B cell (primary cell): ENCODE measurements around the gene SNX14. TPM values are rescaled to one million over a fixed set of nuclear protein-coding genes. Genes with fewer than 3 reads are reported as not detected.

Experiments
- ATAC-seq: fragments of 200-7000 bp; cut with Tn5 transposase; one replicate; pipeline ENCODE4 v1.10.0; 2021; ENCODE audit warnings: low read depth, mild to moderate bottlenecking, moderate number of reproducible peaks, moderate library complexity
- CTCF ChIA-PET: fragments of 350-600 bp; sonication (Branson Sonifier 250); formaldehyde crosslinking; loops from one replicate; lab custom pipeline; 2021; ENCODE audit warnings: antibody characterized with exemption, inconsistent platforms; lab: Charles Lee
- POLR2A ChIA-PET: fragments of 350-600 bp; sonication (Branson Sonifier 250); formaldehyde crosslinking; loops from one replicate; lab custom pipeline; 2021; ENCODE audit warnings: antibody characterized with exemption; lab: Charles Lee
- DNase-seq: peaks from one replicate; pipeline ENCODE4 v3.0.0; 2013
- H2AFZ ChIP-seq: 2 replicates; pipeline ENCODE4 v1.6.1; 2012; ENCODE audit warnings: mild to moderate bottlenecking, low read depth, low read length; ENCODE audit not compliant: insufficient read depth, poor library complexity, severe bottlenecking
- H3K27ac ChIP-seq, 2 donors: 1 replicate in 1 of 2; 2 replicates in 1 of 2; pipeline ENCODE4 v1.5.1; 2012 to 2013; ENCODE audit warnings: low read length in 2 of 2, mild to moderate bottlenecking in 2 of 2, moderate library complexity in 1 of 2
- H3K27me3 ChIP-seq, 4 experiments: fragments of 200-600 bp in 1 of 4; sonication (generic) in 1 of 4; replicated peaks in 1 of 4; 1 replicate in 2 of 4; 2 replicates in 2 of 4; pipeline versions ENCODE4 v1.6.1 to v1.7.0; 2013 to 2016; ENCODE audit warnings: low read length in 3 of 4, mild to moderate bottlenecking in 2 of 4, mixed read lengths in 1 of 4, moderate library complexity in 1 of 4; ENCODE audit not compliant: insufficient read depth in 4 of 4, control insufficient read depth in 3 of 4; ENCODE audit errors: control extremely low read depth in 1 of 4
- H3K36me3 ChIP-seq, 2 experiments: replicated peaks in 1 of 2; 1 replicate in 1 of 2; 2 replicates in 1 of 2; pipeline versions ENCODE4 v1.6.1 to v1.7.1; 2013; ENCODE audit warnings: low read length in 1 of 2; ENCODE audit not compliant: insufficient read depth in 2 of 2, control insufficient read depth in 1 of 2; ENCODE audit errors: control extremely low read depth in 1 of 2, extremely low read depth in 1 of 2
- H3K4me1 ChIP-seq, 2 donors: fragments of 200-600 bp in 1 of 2; sonication (generic) in 1 of 2; 1 replicate in 1 of 2; 2 replicates in 1 of 2; pipeline versions ENCODE4 v1.5.1 to v1.6.1; 2013 to 2017; ENCODE audit warnings: low read length in 2 of 2; ENCODE audit not compliant: control insufficient read depth in 2 of 2, insufficient read depth in 2 of 2
- H3K4me2 ChIP-seq: replicated peaks from 2 replicates; pipeline ENCODE3; 2012; ENCODE audit warnings: mild to moderate bottlenecking, low read depth, low read length; ENCODE audit not compliant: poor library complexity, severe bottlenecking
- H3K4me3 ChIP-seq, 5 experiments: fragments of 200-600 bp in 1 of 5; sonication (generic) in 1 of 5; 1 replicate in 3 of 5; 2 replicates in 2 of 5; pipeline versions ENCODE4 v1.5.1 to v1.7.0; 2011 to 2016; ENCODE audit warnings: low read length in 4 of 5, mild to moderate bottlenecking in 4 of 5, low read depth in 2 of 5, control low read depth in 1 of 5, moderate library complexity in 1 of 5; ENCODE audit not compliant: insufficient read depth in 1 of 5; ENCODE audit errors: control extremely low read depth in 1 of 5, extremely low read depth in 1 of 5
- H3K79me2 ChIP-seq: fragments of 200-600 bp; sonication (generic); one replicate; pipeline ENCODE4 v1.6.0; 2016; ENCODE audit warnings: low read length; ENCODE audit not compliant: control insufficient read depth, insufficient read depth
- H3K9ac ChIP-seq: fragments of 200-600 bp; sonication (generic); 2 replicates; pipeline ENCODE4 v1.6.1; 2017; ENCODE audit warnings: mild to moderate bottlenecking, low read length, moderate library complexity
- H3K9me3 ChIP-seq, 3 donors: one replicate each; pipeline versions ENCODE4 v1.6.1 to v1.7.1; 2013; ENCODE audit warnings: low read length in 2 of 3; ENCODE audit not compliant: control insufficient read depth in 2 of 3, insufficient read depth in 1 of 3; ENCODE audit errors: control extremely low read depth in 1 of 3
- H4K20me1 ChIP-seq: 2 replicates; pipeline ENCODE4 v1.6.0; 2012; ENCODE audit warnings: mild to moderate bottlenecking, low read length; ENCODE audit not compliant: insufficient read depth, control insufficient read depth, poor library complexity, severe bottlenecking
- H3K27ac Mint-ChIP-seq: one replicate; pipeline ENCODE4 v1.8.0; 2021; ENCODE audit warnings: mixed read lengths
- H3K27me3 Mint-ChIP-seq: one replicate; pipeline ENCODE4 v1.8.0; 2021; ENCODE audit warnings: mixed read lengths
- H3K4me1 Mint-ChIP-seq: one replicate; pipeline ENCODE4 v1.8.0; 2021; ENCODE audit warnings: mixed read lengths
- H3K4me3 Mint-ChIP-seq: one replicate; pipeline ENCODE4 v1.8.0; 2021; ENCODE audit warnings: mixed read lengths
- H3K9me3 Mint-ChIP-seq: one replicate; pipeline ENCODE4 v1.8.0; 2022; ENCODE audit warnings: mixed read lengths; ENCODE audit not compliant: insufficient read depth
- EZH2 ChIP-seq: IDR thresholded peaks from 2 replicates; pipeline ENCODE4 v1.6.1; 2012; ENCODE audit warnings: borderline replicate concordance, low read depth, mild to moderate bottlenecking, moderate library complexity, low read length; ENCODE audit not compliant: insufficient read depth, poor library complexity, severe bottlenecking
- WGBS: methylation state at CpG from one replicate; pipeline ENCODE4 v1.1.5; 2013; ENCODE audit warnings: missing lambda C conversion rate; ENCODE audit not compliant: insufficient coverage; 5-methylcytosine and 5-hydroxymethylcytosine counted together
- intact Hi-C: fragments of 100-400 bp; cut with micrococcal nuclease; formaldehyde crosslinking; loops from one replicate; pipeline ENCODE4 v1.10.0; 2022
- polyA plus RNA-seq: library from polyadenylated mRNA; depleted of rRNA; stranded (reverse); fragments of >200 nt; gene quantifications from 2 replicates; pipeline ENCODE4 v1.2.3, GENCODE V29; 2012
- total RNA-seq, 2 donors: library from RNA; stranded (reverse); fragments of 120-200 nt in 1 of 2; gene quantifications; 1 replicate in 1 of 2; 2 replicates in 1 of 2; pipeline versions ENCODE4 v1.2.3 to v1.2.4, GENCODE V29; 2013 to 2022
- TF ChIP-seq, protein P1 (sequence below): fragments of 200-600 bp; IDR thresholded peaks from one replicate; pipeline ENCODE4 v1.8.0; 2022; ENCODE audit warnings: antibody characterized with exemption, mild to moderate bottlenecking

Gene SNX14
- total and polyA plus RNA-seq, 2 donors (not counting 1 experiment from before 2014, with no cell fraction given) = 36.9 to 80.0 TPM

DNA sequence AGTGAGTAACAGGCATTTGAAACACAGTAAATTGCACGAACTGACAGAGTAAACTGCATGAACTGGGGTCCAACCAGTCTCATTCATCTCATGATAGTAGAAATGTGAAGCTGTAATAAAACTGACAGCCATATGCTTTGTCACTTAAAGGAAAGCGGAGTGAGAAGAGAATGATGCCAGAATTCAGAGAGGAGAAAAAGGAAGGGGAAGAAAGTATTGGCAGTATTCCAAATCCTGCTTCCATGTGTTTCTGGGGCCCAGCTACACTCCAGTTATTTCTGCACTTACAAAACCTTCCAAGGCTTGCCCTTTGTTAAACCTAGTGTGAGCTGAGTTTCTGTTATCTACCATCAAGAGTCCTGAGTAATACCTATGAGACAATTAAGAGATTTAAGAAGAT, 17.2 kb downstream of the SNX14 start:
- ATAC-seq (no peak), DNase-seq (no peak)
- Mint-ChIP-seq H3K4me3 (no peak overlapping the region), H3K27me3 (no peaks in the 10 kb centered on the region), H3K27ac (no peak overlapping the region), H3K4me1 (peaks cover 18% of the 10 kb centered on the region), H3K9me3 (peaks cover 3% of the 10 kb centered on the region)
- ChIA-PET CTCF (no interaction called here), POLR2A (no interaction called here)
- WGBS = 80% methylated on average over 1 of the region's 2 CpGs
- Histone ChIP-seq H2AFZ (no peak overlapping the region), H4K20me1 (peaks cover 52% of the 10 kb centered on the region), H3K4me2 (no peak overlapping the region), H3K27me3 (no peaks in the 10 kb centered on the region), H3K79me2 (peaks cover 69% of the 10 kb centered on the region), H3K4me1 (no peaks in the 10 kb centered on the region), H3K36me3 (peaks cover 1 to 12% of the 10 kb centered on the region in 2 experiments), H3K4me3 (no peak overlapping the region), H3K9me3 (no peaks in the 10 kb centered on the region), H3K9ac (no peak overlapping the region), H3K27ac (no peak overlapping the region)
- intact Hi-C loops = no loop called here
- no peak for TF ChIP-seq EZH2
- TF ChIP-seq, protein P1, sequence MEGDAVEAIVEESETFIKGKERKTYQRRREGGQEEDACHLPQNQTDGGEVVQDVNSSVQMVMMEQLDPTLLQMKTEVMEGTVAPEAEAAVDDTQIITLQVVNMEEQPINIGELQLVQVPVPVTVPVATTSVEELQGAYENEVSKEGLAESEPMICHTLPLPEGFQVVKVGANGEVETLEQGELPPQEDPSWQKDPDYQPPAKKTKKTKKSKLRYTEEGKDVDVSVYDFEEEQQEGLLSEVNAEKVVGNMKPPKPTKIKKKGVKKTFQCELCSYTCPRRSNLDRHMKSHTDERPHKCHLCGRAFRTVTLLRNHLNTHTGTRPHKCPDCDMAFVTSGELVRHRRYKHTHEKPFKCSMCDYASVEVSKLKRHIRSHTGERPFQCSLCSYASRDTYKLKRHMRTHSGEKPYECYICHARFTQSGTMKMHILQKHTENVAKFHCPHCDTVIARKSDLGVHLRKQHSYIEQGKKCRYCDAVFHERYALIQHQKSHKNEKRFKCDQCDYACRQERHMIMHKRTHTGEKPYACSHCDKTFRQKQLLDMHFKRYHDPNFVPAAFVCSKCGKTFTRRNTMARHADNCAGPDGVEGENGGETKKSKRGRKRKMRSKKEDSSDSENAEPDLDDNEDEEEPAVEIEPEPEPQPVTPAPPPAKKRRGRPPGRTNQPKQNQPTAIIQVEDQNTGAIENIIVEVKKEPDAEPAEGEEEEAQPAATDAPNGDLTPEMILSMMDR = no peak

DNA sequence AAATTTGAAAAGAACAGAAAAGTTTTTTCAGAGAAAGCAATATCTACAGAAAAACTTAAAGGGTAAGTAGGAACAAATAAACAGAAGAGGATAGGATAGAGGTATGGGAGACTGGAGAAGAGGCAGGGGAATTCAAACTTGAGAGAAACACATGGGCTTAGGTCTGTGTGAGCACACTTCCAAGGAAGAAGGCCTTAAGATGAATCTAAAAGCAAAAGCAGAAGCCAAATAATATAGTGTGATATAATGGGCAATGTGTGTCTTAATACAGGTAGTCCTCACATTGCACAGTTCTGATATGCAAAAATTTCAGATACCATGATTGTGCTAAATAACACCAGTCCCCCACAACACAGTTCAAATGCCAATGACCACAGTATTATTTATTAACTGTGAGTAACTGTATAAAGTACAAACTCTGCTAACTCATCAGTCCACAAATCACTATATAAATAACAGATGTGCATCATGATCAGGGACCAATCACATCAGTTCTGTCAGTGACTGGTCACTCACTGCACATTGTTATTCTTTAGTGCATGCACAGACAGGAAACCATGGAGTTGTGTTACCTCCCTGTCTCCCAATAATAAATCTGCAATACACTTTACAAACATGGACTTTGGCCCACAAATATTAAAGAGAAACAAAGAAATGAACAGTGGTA, 18.6 kb downstream of the SNX14 start:
- no peaks in the 10 kb centered on the region for H3K9me3 Mint-ChIP-seq
- no peaks in the 10 kb centered on the region for H3K27me3 Mint-ChIP-seq
- DNase-seq (no peak), ATAC-seq (no peak)
- intact Hi-C loops = no loop called here
- H3K4me1 ChIP-seq = no peaks in the 10 kb centered on the region
- H4K20me1 ChIP-seq = peaks cover 38% of the 10 kb centered on the region
- peaks cover 55% of the 10 kb centered on the region for H3K79me2 ChIP-seq
- peaks cover 13% of the 10 kb centered on the region for H3K4me1 Mint-ChIP-seq
- H3K4me3 Mint-ChIP-seq = no peak overlapping the region
- peaks cover 3 to 17% of the 10 kb centered on the region in 2 experiments for H3K36me3 ChIP-seq
- H3K4me3 ChIP-seq = no peak overlapping the region
- H2AFZ ChIP-seq = no peak overlapping the region
- no peak overlapping the region for H3K4me2 ChIP-seq
- no peak overlapping the region for H3K9ac ChIP-seq
- no peak overlapping the region for H3K27ac ChIP-seq
- TF ChIP-seq, protein P1 = no peak
- no peak for TF ChIP-seq EZH2
- ChIA-PET POLR2A (no interaction called here), CTCF (no interaction called here)
- no peaks in the 10 kb centered on the region for H3K27me3 ChIP-seq
- no peak overlapping the region for H3K27ac Mint-ChIP-seq
- no peaks in the 10 kb centered on the region for H3K9me3 ChIP-seq
